ENCODE measurements around the gene ZBTB44.

The ZBTB44 gene

DNA sequence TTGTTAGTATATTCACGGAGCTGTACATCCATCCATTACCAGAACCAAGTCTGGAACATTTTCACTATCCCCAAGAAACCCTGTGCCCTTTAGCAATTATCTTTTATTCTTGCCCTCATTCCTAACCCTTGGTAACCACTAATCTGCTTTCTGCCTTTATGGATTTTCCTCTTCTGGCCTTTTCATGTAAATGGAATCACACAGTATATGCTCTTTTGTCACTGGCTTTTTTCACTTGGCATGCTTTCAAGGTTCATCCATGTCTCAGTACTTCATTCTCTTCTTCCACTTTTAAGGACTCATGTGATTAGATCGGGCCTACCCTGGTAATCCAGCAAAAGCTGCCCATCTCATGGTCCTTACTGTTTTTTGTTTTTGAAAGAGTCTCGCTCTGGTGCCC, 11.0 kb upstream of the ZBTB44 start:
- H3K9me2 ChIP-seq (replicated peaks; ENCODE audit: low read depth, low read length) = no peaks in the 10 kb centered on the region
- H2AFZ ChIP-seq (ENCODE audit: low read length) = no peak overlapping the region
- no peaks in the 10 kb centered on the region for H4K20me1 ChIP-seq (ENCODE audit: insufficient read depth, low read length, poor library complexity, severe bottlenecking)
- no peaks in the 10 kb centered on the region for H3K4me1 ChIP-seq (ENCODE audit: insufficient read depth, low read length, poor library complexity, severe bottlenecking)
- H3K79me2 ChIP-seq (ENCODE audit: insufficient read depth, low read length) = no peaks in the 10 kb centered on the region
- TF ChIP-seq EZH2phosphoT487 (IDR thresholded peaks at IDR 0.05; ENCODE audit: borderline replicate concordance) = no peak
- TF ChIP-seq CTCF (conservative IDR thresholded peaks at IDR 0.05; ENCODE audit: low read length) = no peak
- H3K4me3 ChIP-seq (ENCODE audit: low read length, poor library complexity, severe bottlenecking) = no peak overlapping the region
- no peaks in the 10 kb centered on the region for H3K36me3 ChIP-seq (ENCODE audit: insufficient read depth, low read length)
- no peaks in the 10 kb centered on the region for H3K27me3 ChIP-seq (ENCODE audit: insufficient read depth, low read length, poor library complexity, severe bottlenecking)
- H3K9me3 ChIP-seq (ENCODE audit: insufficient read depth, low read depth, low read length) = no peaks in the 10 kb centered on the region
- H3F3A ChIP-seq (ENCODE audit: low read depth) = no peaks in the 10 kb centered on the region
- H3K9ac ChIP-seq (ENCODE audit: low read depth, low read length, poor library complexity, severe bottlenecking) = no peak overlapping the region
- no peak overlapping the region for H3K4me2 ChIP-seq (ENCODE audit: low read depth, low read length, poor library complexity, severe bottlenecking)

DNA sequence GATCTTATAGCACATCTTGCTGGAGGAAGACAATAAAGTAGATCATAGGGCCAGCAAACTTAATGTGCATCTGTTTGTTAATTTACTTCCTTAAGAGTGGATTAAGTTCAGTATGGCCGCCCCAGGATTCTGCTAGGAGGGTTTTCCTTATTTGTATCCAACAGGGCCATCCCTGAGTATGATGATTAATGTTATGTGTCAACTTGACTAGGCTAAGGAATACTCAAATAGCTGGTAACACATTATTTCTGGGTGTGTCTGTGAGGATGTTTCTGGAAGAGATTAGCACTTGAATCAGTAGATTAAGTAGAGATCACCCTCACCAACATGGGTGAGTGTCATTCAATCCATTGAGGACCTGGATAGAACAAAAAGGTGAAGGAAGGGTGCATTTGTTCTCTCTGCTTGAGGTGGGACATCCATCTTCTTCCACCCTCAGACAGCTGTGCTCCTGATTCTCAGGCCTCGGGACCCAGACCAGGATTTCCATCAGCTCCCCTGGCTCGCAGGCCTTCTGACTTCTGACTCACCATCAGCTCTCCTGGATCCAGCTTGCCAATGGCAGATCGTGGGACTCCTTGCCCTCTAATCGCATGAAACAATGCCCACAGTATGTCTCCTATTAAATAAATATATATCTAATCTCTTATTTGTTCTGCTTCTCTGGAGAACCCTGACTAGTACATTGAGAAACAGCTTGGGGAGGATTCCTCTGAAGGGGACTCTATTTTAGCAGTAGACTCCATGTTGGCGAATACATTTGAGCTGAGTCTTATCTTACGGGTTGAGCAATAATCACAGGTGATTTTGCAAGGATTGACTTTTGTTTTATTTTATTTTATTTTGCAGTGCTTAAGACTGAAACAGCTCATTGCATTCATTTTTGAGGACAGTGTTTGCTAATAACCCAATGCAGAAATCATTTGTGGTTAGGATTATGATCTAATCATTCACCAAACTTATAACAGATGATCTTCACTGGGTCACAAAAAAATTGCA, 9.0 kb upstream of the ZBTB44 start:
- Histone ChIP-seq H3F3A (ENCODE audit: low read depth) (no peaks in the 10 kb centered on the region), H3K9ac (ENCODE audit: low read depth, low read length, poor library complexity, severe bottlenecking) (no peak overlapping the region), H3K4me1 (ENCODE audit: insufficient read depth, low read length, poor library complexity, severe bottlenecking) (no peaks in the 10 kb centered on the region), H4K20me1 (ENCODE audit: insufficient read depth, low read length, poor library complexity, severe bottlenecking) (no peaks in the 10 kb centered on the region), H3K4me3 (ENCODE audit: low read length, poor library complexity, severe bottlenecking) (no peak overlapping the region), H2AFZ (ENCODE audit: low read length) (no peak overlapping the region), H3K79me2 (ENCODE audit: insufficient read depth, low read length) (no peaks in the 10 kb centered on the region), H3K27me3 (ENCODE audit: insufficient read depth, low read length, poor library complexity, severe bottlenecking) (no peaks in the 10 kb centered on the region), H3K36me3 (ENCODE audit: insufficient read depth, low read length) (no peaks in the 10 kb centered on the region), H3K9me2 (replicated peaks; ENCODE audit: low read depth, low read length) (no peaks in the 10 kb centered on the region), H3K9me3 (ENCODE audit: insufficient read depth, low read depth, low read length) (no peaks in the 10 kb centered on the region), H3K4me2 (ENCODE audit: low read depth, low read length, poor library complexity, severe bottlenecking) (no peak overlapping the region)
- no peak for TF ChIP-seq CTCF (conservative IDR thresholded peaks at IDR 0.05; ENCODE audit: low read length)
- no peak for TF ChIP-seq EZH2phosphoT487 (IDR thresholded peaks at IDR 0.05; ENCODE audit: borderline replicate concordance)

GRCh38 chr11:130322126-130322525, 7.4 kb upstream of the ZBTB44 start:
- TF ChIP-seq EZH2phosphoT487 (IDR thresholded peaks at IDR 0.05; ENCODE audit: borderline replicate concordance) (no peak), CTCF (conservative IDR thresholded peaks at IDR 0.05; ENCODE audit: low read length) (no peak)
- no peaks in the 10 kb centered on the region for H3K79me2 ChIP-seq (ENCODE audit: insufficient read depth, low read length)
- no peaks in the 10 kb centered on the region for H3K4me1 ChIP-seq (ENCODE audit: insufficient read depth, low read length, poor library complexity, severe bottlenecking)
- no peak overlapping the region for H3K9ac ChIP-seq (ENCODE audit: low read depth, low read length, poor library complexity, severe bottlenecking)
- no peaks in the 10 kb centered on the region for H3K9me2 ChIP-seq (replicated peaks; ENCODE audit: low read depth, low read length)
- H3K27me3 ChIP-seq (ENCODE audit: insufficient read depth, low read length, poor library complexity, severe bottlenecking) = no peaks in the 10 kb centered on the region
- H2AFZ ChIP-seq (ENCODE audit: low read length) = no peak overlapping the region
- H3F3A ChIP-seq (ENCODE audit: low read depth) = no peaks in the 10 kb centered on the region
- no peaks in the 10 kb centered on the region for H3K36me3 ChIP-seq (ENCODE audit: insufficient read depth, low read length)
- H4K20me1 ChIP-seq (ENCODE audit: insufficient read depth, low read length, poor library complexity, severe bottlenecking) = no peaks in the 10 kb centered on the region
- H3K4me2 ChIP-seq (ENCODE audit: low read depth, low read length, poor library complexity, severe bottlenecking) = no peak overlapping the region
- no peak overlapping the region for H3K4me3 ChIP-seq (ENCODE audit: low read length, poor library complexity, severe bottlenecking)
- H3K9me3 ChIP-seq (ENCODE audit: insufficient read depth, low read depth, low read length) = no peaks in the 10 kb centered on the region
